WERI-Rb-1 (cell line): Measurements from ENCODE around the gene RXFP4.

Source experiments
- DNase-seq: peaks from one replicate; pipeline ENCODE4 v3.0.0-alpha.2; 2020
- H3K27ac ChIP-seq: fragments of 250-450 bp; sonication (Bioruptor Pico); 2 replicates; pipeline ENCODE4 v1.5.1; 2020; ENCODE audit warnings: mild to moderate bottlenecking, moderate library complexity
- H3K27me3 ChIP-seq: fragments of 250-450 bp; sonication (Bioruptor Pico); 2 replicates; pipeline ENCODE4 v1.5.1; 2021; ENCODE audit warnings: mild to moderate bottlenecking, low read depth, moderate library complexity; ENCODE audit not compliant: insufficient read depth, severe bottlenecking
- H3K36me3 ChIP-seq: fragments of 250-450 bp; sonication (Bioruptor Pico); 2 replicates; pipeline ENCODE4 v1.5.1; 2020; ENCODE audit warnings: mild to moderate bottlenecking, moderate library complexity
- H3K4me3 ChIP-seq: 2 replicates; pipeline ENCODE4 v1.5.1; 2011; ENCODE audit warnings: low read depth, mild to moderate bottlenecking, control low read depth, low read length
- H3K9me3 ChIP-seq: fragments of 250-450 bp; sonication (Bioruptor Pico); 2 replicates; pipeline ENCODE4 v1.5.1; 2021; ENCODE audit warnings: mild to moderate bottlenecking, moderate library complexity; ENCODE audit not compliant: severe bottlenecking
- TF ChIP-seq, protein P1 (sequence below): IDR thresholded peaks from 2 replicates; pipeline ENCODE4 v1.5.1; 2011; ENCODE audit warnings: low read depth, mild to moderate bottlenecking, control low read depth, inconsistent platforms, low read length

The RXFP4 gene

DNA sequence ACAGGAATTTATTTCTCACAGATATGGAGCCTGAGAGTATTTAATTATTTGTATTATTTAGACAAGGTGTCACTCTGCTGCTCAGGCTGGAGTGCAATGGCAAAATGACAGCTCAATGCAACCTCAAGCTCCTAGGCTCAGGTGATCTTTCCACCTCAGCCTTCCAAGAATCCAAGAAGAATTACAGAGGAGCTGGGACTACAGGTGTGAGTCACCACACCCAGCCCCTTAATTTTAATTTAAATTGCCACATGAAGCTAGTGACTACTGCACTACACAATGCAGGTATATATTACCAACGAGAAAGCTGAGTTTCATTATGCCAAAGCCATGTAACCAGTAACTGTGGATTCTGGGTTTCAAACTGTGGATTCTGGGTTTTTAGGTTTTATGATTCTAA is 9.4 kb upstream of the RXFP4 start:
- Histone ChIP-seq H3K36me3 (peaks cover 71% of the 10 kb centered on the region), H3K9me3 (no peaks in the 10 kb centered on the region), H3K27me3 (no peaks in the 10 kb centered on the region), H3K4me3 (no peak overlapping the region), H3K27ac (no peak overlapping the region)
- TF ChIP-seq, protein P1, sequence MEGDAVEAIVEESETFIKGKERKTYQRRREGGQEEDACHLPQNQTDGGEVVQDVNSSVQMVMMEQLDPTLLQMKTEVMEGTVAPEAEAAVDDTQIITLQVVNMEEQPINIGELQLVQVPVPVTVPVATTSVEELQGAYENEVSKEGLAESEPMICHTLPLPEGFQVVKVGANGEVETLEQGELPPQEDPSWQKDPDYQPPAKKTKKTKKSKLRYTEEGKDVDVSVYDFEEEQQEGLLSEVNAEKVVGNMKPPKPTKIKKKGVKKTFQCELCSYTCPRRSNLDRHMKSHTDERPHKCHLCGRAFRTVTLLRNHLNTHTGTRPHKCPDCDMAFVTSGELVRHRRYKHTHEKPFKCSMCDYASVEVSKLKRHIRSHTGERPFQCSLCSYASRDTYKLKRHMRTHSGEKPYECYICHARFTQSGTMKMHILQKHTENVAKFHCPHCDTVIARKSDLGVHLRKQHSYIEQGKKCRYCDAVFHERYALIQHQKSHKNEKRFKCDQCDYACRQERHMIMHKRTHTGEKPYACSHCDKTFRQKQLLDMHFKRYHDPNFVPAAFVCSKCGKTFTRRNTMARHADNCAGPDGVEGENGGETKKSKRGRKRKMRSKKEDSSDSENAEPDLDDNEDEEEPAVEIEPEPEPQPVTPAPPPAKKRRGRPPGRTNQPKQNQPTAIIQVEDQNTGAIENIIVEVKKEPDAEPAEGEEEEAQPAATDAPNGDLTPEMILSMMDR = no peak
- DNase-seq = no peak

DNA sequence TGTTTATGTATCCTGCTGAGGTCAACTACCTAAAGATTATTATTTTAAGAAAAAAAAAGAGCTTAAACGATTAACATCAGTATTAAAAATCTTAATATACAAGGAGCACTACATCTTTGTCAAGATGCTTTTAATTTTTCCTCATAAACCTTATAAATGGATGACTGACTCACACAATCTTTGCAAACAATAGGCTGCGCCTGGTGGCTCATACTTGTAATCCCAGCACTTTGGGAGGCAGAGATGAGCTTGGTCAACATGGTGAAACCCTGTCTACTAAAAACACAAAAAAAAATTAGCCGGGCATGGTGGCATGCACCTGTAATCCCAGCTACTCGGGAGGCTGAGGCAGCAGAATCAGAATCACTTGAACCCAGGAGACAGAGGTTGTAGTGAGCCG is 9.0 kb upstream of the RXFP4 start:
- no peaks in the 10 kb centered on the region for H3K9me3 ChIP-seq
- no peak for DNase-seq
- TF ChIP-seq, protein P1 = no peak
- H3K27ac ChIP-seq = no peak overlapping the region
- H3K36me3 ChIP-seq = peaks cover 67% of the 10 kb centered on the region
- H3K27me3 ChIP-seq = no peaks in the 10 kb centered on the region
- H3K4me3 ChIP-seq = no peak overlapping the region

DNA sequence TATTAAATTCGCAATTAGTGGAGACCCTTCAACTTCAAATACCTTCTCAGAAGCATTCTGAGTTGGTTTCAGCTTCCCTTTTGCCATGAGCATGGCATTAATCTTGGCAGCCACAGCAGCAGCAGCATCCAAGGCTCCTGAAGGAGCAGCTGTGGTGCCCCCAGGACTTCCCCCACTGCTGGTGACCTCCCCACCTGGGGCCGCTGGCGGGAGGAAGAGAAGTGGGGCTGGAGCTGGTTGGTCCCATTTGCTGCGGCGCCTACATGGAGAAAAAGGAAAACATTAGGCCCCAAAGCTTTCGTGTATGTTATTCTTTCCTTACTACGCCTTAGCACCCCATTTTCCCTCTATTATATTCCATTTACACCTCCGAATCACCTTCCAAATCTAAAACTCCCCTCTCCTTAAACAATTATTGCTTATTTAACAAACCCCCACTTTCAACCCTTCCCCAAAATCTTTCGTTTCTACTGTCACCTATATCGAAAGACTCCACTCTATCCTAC is 7.8 kb upstream of the RXFP4 start:
- Histone ChIP-seq H3K36me3 (peaks cover 55% of the 10 kb centered on the region), H3K27ac (peak overlapping the region; percentile 89), H3K4me3 (peak overlapping the region; percentile 72), H3K9me3 (no peaks in the 10 kb centered on the region), H3K27me3 (no peaks in the 10 kb centered on the region)
- TF ChIP-seq, protein P1 = no peak
- DNase-seq = no peak

DNA sequence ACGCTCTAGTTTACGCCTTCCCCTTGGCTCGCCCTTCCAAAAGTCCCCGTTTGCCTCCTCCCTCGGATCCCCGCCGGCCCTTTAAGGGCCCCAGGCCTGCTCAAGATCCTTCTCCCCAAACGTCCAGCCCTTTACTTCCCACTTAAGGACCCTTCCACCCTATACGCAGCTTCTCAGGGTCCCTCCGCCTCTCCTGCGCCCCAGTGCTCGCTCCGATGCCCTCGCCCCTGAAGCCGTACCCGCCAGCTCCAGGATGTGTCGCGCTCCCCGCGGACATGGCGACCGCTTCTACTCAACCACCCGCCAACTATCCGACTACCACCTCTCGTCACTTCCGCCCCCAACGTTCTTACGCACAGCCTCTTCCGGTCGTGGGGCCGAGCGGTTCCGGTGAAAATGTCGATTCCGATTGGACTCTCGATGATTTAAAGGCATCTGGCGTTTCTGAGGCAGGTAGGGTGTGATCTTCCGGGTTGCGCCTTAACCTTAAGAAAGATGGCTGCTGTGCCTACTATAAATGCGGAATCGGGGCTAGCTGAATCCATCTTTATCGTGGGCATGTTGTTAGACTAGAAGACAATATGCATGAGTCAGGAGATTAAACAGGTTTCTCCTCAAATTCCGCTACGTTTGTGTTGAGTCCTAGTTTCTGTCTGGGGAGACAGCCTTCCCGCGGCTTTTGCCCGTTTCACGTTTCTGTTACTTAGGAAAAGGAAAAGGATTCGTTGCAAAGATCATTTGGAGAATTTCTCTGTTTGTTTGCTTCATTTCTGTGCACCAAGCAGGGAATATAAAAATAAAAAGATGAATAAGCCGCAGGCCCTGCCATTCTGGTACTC is 7.1 kb upstream of the RXFP4 start, which contains the start of gene KHDC4:
TSS of gene KHDC4 (minus strand) at position 317 of the 839 bp plus-strand sequence. CDS start at position 277, 40 bp downstream.
- Histone ChIP-seq H3K4me3 (peak within 1 kb of the TSS; percentile 72), H3K9me3 (no peaks in the 10 kb centered on the region), H3K27ac (peak within 1 kb of the TSS; percentile 89), H3K27me3 (no peaks in the 10 kb centered on the region), H3K36me3 (peaks cover 49% of the 10 kb centered on the region)
- peak; percentile 99 for DNase-seq
- TF ChIP-seq, protein P1 = peak; percentile 24; the same call in 1 of the 2 replicates

DNA sequence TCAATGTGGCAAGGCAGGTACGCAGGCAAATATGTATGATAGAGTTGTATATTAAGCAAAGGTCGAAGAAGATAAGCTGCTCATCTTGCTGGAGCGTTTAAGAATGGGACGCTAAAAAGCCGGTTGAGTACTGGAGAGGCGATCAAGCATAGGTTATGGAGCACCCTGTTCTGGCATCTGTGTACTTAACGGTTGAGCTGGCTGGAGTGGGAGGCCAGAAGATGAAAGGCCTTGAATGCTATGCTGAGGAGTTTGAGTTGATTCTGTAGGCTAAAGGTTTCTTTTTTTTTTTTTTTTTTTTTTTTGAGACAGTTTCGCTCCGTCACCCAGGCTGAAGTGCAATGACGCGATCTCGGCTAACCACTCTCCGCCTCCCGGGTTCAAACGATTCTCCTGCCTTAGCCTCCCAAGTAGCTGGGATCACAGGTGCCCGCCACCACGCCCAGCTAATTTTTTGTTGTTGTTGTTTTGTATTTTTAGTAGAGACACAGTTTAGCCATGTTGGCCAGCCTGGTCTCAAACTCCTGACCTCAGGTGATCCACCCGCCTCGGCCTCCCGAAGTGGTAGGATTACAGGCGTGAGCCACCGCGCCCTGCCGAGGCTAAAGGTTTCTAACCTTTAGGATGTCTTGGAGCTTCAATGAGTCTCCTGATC is 6.4 kb upstream of the RXFP4 start:
- TF ChIP-seq, protein P1 = no peak
- H3K27me3 ChIP-seq = no peaks in the 10 kb centered on the region
- peak; percentile 61 for DNase-seq
- H3K9me3 ChIP-seq = no peaks in the 10 kb centered on the region
- H3K4me3 ChIP-seq = peak overlapping the region; percentile 72
- peak overlapping the region; percentile 89 for H3K27ac ChIP-seq
- peaks cover 41% of the 10 kb centered on the region for H3K36me3 ChIP-seq
